HepG2 (cell line): ENCODE data around the gene ABL2. TPM values are rescaled to one million over a fixed set of nuclear protein-coding genes. Genes with fewer than 3 reads are reported as not detected.

Experiments used
- ATAC-seq: fragments of 200-7000 bp; cut with Tn5 transposase; 3 replicates; pipeline ENCODE4 v1.9.1; 2020; ENCODE audit warnings: mild to moderate bottlenecking, moderate library complexity
- BruUV-seq: library from RNA; stranded (reverse); fragments of 400-500 nt; replicated peaks from 2 replicates; lab custom pipeline; 2021; lab: Mats Ljungman, UMichigan
- CTCF ChIA-PET: fragments of 300-600 bp; formaldehyde crosslinking; extraction: SDS; loops from one replicate; lab custom pipeline; 2021; ENCODE audit warnings: low total read pairs, inconsistent platforms, low intra/inter-chr PET ratio; lab: Yijun Ruan, JAX
- POLR2A ChIA-PET: fragments of 350-600 bp; sonication (Branson Sonifier 250); formaldehyde crosslinking; loops from one replicate; lab custom pipeline; 2020; ENCODE audit warnings: antibody characterized with exemption, inconsistent platforms; lab: Yijun Ruan, JAX
- DNase-seq: peaks from one replicate; pipeline ENCODE4 v3.0.0-alpha.2; 2015; ENCODE audit warnings: low spot score
- FAIRE-seq: peaks from 3 replicates; lab custom pipeline; 2011; peaks lifted over from hg19 to GRCh38; lab: Jason Lieb, UNC
- H2AFZ ChIP-seq: one replicate; pipeline ENCODE4 v1.6.1; 2011; ENCODE audit warnings: low read length, inconsistent platforms
- H3K27ac ChIP-seq: fragments of 300-600 bp; 3 replicates; pipeline ENCODE4 v1.8.0; 2011; ENCODE audit warnings: mixed run types, mild to moderate bottlenecking, mixed read lengths, low read length, inconsistent platforms; ENCODE audit not compliant: insufficient read depth; ENCODE audit errors: extremely low read length
- H3K27me3 ChIP-seq, 2 experiments: fragments of 200-600 bp in 1 of 2; 2 replicates in 1 of 2; 3 replicates in 1 of 2; pipeline versions ENCODE4 v1.6.0 to v1.8.0; 2011; ENCODE audit warnings: low read length in 2 of 2, mild to moderate bottlenecking in 2 of 2, moderate library complexity in 2 of 2, inconsistent platforms in 1 of 2; ENCODE audit not compliant: insufficient read depth in 2 of 2, control insufficient read depth in 1 of 2
- H3K36me3 ChIP-seq, 2 experiments: fragments of 200-600 bp in 1 of 2; replicated peaks in 1 of 2; 2 replicates in 1 of 2; 3 replicates in 1 of 2; pipeline versions ENCODE4 v1.5.1 to v1.8.0; 2011; ENCODE audit warnings: low read length in 2 of 2, inconsistent platforms in 1 of 2; ENCODE audit not compliant: insufficient read depth in 2 of 2, control insufficient read depth in 1 of 2
- H3K4me1 ChIP-seq: 2 replicates; pipeline ENCODE4 v1.5.1; 2012; ENCODE audit warnings: low read length, inconsistent platforms; ENCODE audit not compliant: insufficient read depth
- H3K4me2 ChIP-seq: 2 replicates; pipeline ENCODE4 v1.6.0; 2011; ENCODE audit warnings: low read depth, low read length, inconsistent platforms
- H3K4me3 ChIP-seq, 3 experiments: fragments of 200-600 bp in 1 of 3; sonication (generic), shearing (Covaris generic) in 1 of 3; replicated peaks in 1 of 3; 2 replicates each; pipeline ENCODE4 v1.5.1; 2011 to 2016; ENCODE audit warnings: low read length in 3 of 3, inconsistent platforms in 2 of 3, low read depth in 2 of 3, mild to moderate bottlenecking in 2 of 3, control low read depth in 1 of 3, mixed read lengths in 1 of 3; ENCODE audit not compliant: insufficient read depth in 1 of 3
- H3K79me2 ChIP-seq: one replicate; pipeline ENCODE4 v1.6.1; 2011; ENCODE audit warnings: low read length, inconsistent platforms; ENCODE audit not compliant: insufficient read depth
- H3K9ac ChIP-seq: 2 replicates; pipeline ENCODE4 v1.6.0; 2011; ENCODE audit warnings: mild to moderate bottlenecking, low read depth, low read length, inconsistent platforms; ENCODE audit not compliant: insufficient read depth
- H3K9me3 ChIP-seq: 2 replicates; pipeline ENCODE4 v1.5.1; 2012; ENCODE audit warnings: mild to moderate bottlenecking, low read length
- H4K20me1 ChIP-seq: 2 replicates; pipeline ENCODE4 v1.6.0; 2011; ENCODE audit warnings: inconsistent platforms, mild to moderate bottlenecking, low read length, moderate library complexity; ENCODE audit not compliant: insufficient read depth
- FOXA3 ChIP-seq: IDR thresholded peaks from 2 replicates; pipeline ENCODE4 v1.6.1; 2016; ENCODE audit warnings: missing genetic modification reagents, missing compliant biosample characterization
- KDM5A ChIP-seq: fragments of 200-600 bp; sonication (generic); IDR thresholded peaks from 2 replicates; pipeline ENCODE4 v1.7.0; 2018; ENCODE audit warnings: antibody characterized with exemption, mild to moderate bottlenecking, low read length, borderline replicate concordance
- RBAK ChIP-seq: sonication (generic); formaldehyde crosslinking; IDR thresholded peaks from 2 replicates; pipeline ENCODE4 v1.5.1; 2020; ENCODE audit warnings: mild to moderate bottlenecking, missing genetic modification reagents
- SP140L ChIP-seq: sonication (generic); formaldehyde crosslinking; IDR thresholded peaks from 2 replicates; pipeline ENCODE4 v1.4.0; 2020; ENCODE audit warnings: missing genetic modification reagents, borderline replicate concordance
- WGBS: methylation state at CpG from one replicate; pipeline ENCODE4 v1.1.6; 2017; ENCODE audit warnings: low lambda C conversion rate; 5-methylcytosine and 5-hydroxymethylcytosine counted together
- in situ Hi-C: cut with HindIII; loops from 2 replicates; pipeline ENCODE4 v1.10.0; 2017; ENCODE audit warnings: low pct_unique_long_range_greater_than_20kb; ENCODE audit not compliant: extremely low pct_ligation_motif_present
- intact Hi-C: fragments of 100-400 bp; cut with micrococcal nuclease; formaldehyde crosslinking; loops from one replicate; pipeline ENCODE4 v1.10.0; 2022; ENCODE audit not compliant: unreplicated experiment
- polyA plus RNA-seq, 8 experiments: library from polyadenylated mRNA; depleted of rRNA in 3 of 8; stranded (reverse) in 7 of 8; unstranded in 1 of 8; fragments of >200 nt; fragmentation: Illumina TruSeq in 4 of 8; extraction: Trizol in 4 of 8; gene quantifications; 2 replicates each; pipeline versions ENCODE4 v1.2.1 to v1.2.3, GENCODE V29; 2011 to 2016; ENCODE audit warnings: low read depth in 4 of 8, missing spikeins in 1 of 8, mixed read lengths in 1 of 8; ENCODE audit not compliant: insufficient read depth in 1 of 8
- total RNA-seq, 5 experiments: library from RNA; depleted of rRNA; stranded (reverse); fragments of >200 nt; fragmentation: Illumina TruSeq; extraction: Trizol; gene quantifications; 2 replicates each; pipeline ENCODE4 v1.2.3, GENCODE V29; 2016; ENCODE audit warnings: low read depth in 1 of 5
- TF ChIP-seq, protein P1 (sequence below): sonication (generic); formaldehyde crosslinking; IDR thresholded peaks from 2 replicates; pipeline ENCODE4 v1.5.0; 2020; ENCODE audit warnings: missing genetic modification reagents

Gene ABL2
- total and polyA plus RNA-seq, 2 of the 13 experiments (the other 11 are each of a cell fraction or from before 2014, with no cell fraction given) = 5.8 to 6.0 TPM

DNA sequence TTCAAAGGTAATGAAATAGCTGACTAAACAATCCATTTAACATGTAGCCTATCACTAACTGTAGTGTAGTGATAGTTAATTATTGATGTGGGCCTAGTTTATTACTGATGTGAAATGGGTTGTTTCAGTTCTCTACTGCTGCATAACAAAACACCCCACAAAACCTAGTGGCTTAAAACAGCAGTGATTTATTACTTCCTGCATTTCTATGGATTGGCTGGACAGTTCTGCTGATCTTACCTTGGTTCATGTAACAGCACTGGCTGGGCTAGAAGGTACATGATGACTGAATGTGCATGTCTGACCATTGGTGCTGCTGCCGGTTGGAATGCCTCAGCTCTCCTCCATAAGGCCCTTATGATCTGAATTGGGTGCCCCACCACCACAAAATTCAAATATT, 5.4 kb upstream of the ABL2 start:
- ATAC-seq = no peak
- Histone ChIP-seq H2AFZ (no peak overlapping the region), H3K79me2 (no peaks in the 10 kb centered on the region), H3K27me3 (no peaks in the 10 kb centered on the region), H3K9ac (no peak overlapping the region), H3K4me3 (no peak overlapping the region), H3K4me1 (peaks cover 41% of the 10 kb centered on the region), H3K9me3 (no peaks in the 10 kb centered on the region), H3K36me3 (no peaks in the 10 kb centered on the region), H4K20me1 (no peaks in the 10 kb centered on the region), H3K4me2 (no peak overlapping the region), H3K27ac (no peak overlapping the region)
- ChIA-PET POLR2A (no interaction called here), CTCF (no interaction called here)
- in situ Hi-C loops = no loop called here
- BruUV-seq = no TSS peak
- WGBS = no CpG with 5 or more reads among the region's 1 CpG
- DNase-seq = no peak
- TF ChIP-seq, protein P1, sequence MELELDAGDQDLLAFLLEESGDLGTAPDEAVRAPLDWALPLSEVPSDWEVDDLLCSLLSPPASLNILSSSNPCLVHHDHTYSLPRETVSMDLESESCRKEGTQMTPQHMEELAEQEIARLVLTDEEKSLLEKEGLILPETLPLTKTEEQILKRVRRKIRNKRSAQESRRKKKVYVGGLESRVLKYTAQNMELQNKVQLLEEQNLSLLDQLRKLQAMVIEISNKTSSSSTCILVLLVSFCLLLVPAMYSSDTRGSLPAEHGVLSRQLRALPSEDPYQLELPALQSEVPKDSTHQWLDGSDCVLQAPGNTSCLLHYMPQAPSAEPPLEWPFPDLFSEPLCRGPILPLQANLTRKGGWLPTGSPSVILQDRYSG = no peak
- peak; percentile 88; the same call in 1 of the 2 replicates for TF ChIP-seq RBAK
- intact Hi-C loops = loop anchor here (5.0 kb wide), 1 partner anchor 57 kb away; the partner anchor contains the start of gene SOAT1
- FAIRE-seq = no peak

DNA sequence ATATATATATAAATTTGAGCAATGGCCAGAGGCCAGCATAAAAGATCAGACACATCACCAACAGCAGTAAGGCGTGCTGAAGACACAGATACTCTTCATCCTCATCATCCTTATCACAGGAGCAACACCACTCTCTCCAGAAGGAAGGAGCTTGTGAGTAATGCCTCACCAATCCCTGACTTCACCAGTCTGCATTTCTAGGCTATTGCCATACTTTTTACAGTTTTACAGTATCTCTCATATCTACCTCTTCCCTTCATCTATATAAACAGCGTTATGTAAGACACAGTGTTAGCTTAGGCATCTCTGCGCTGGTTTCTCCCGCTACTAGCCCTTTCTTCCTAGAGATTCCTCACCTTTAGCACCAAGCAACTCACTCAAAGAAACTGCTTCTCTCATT, 2.4 kb upstream of the ABL2 start:
- intact Hi-C loops = loop anchor here (5.0 kb wide), 1 partner anchor 60 kb away; the partner anchor contains the start of gene SOAT1

More for the DNA sequence above, 2.4 kb upstream of the ABL2 start:
- Histone ChIP-seq H2AFZ (no peak overlapping the region), H3K27ac (no peak overlapping the region), H3K27me3 (no peaks in the 10 kb centered on the region; a peak in 1 of 5 replicates), H3K9ac (no peak overlapping the region), H3K36me3 (no peaks in the 10 kb centered on the region), H3K9me3 (no peaks in the 10 kb centered on the region), H3K4me3 (no peak overlapping the region), H3K79me2 (peaks cover 18% of the 10 kb centered on the region), H3K4me1 (peaks cover 60% of the 10 kb centered on the region), H3K4me2 (peak overlapping the region; percentile 36), H4K20me1 (no peaks in the 10 kb centered on the region; the same call in 1 of the 2 replicates)
- ATAC-seq = no peak
- no TSS peak for BruUV-seq
- no peak for DNase-seq
- peak; percentile 43 for FAIRE-seq
- ChIA-PET POLR2A (no interaction called here), CTCF (no interaction called here)
- TF ChIP-seq FOXA3 (CRISPR knock-in tag) (0 out of 2 replicates have a peak, but pooled peaks have one; percentile 8), SP140L (CRISPR knock-in tag) (no peak), KDM5A (no peak)
- in situ Hi-C loops = no loop called here
- 23% methylated on average over 4 of the region's 4 CpGs for WGBS
